Measurements from ENCODE around the gene FEM1C.

The FEM1C gene

GRCh38 chr5:115500225-115500624 lies 44.4 kb downstream of the FEM1C start:
- no peak overlapping the region for H3K27ac ChIP-seq
- no peak for TF ChIP-seq CTCF (IDR thresholded peaks at IDR 0.05)
- no peaks in the 10 kb centered on the region for H3K27me3 ChIP-seq
- H3K4me3 ChIP-seq, result no peak overlapping the region
- intact Hi-C loops (cut with DNase I; ENCODE audit: low total_unique reads), result no loop called here
- DNase-seq, result no peak
- H3K9me3 ChIP-seq, result no peaks in the 10 kb centered on the region
- H3K36me3 ChIP-seq, result no peaks in the 10 kb centered on the region
- peaks cover 0 to 18% (median 3%) of the 10 kb centered on the region in 4 donors for H3K4me1 ChIP-seq

- Histone ChIP-seq H3K4me3 (no peak overlapping the region), H3K27me3 (no peaks in the 10 kb centered on the region), H3K4me1 (peaks cover 0 to 33% (median 8%) of the 10 kb centered on the region in 4 donors), H3K36me3 (no peaks in the 10 kb centered on the region), H3K9me3 (no peaks in the 10 kb centered on the region), H3K27ac (no peak overlapping the region)
- DNase-seq, result no peak
- intact Hi-C loops (cut with DNase I; ENCODE audit: low total_unique reads), result no loop called here
- TF ChIP-seq CTCF (IDR thresholded peaks at IDR 0.05), result no peak
These were observed 47.5 kb downstream of the FEM1C start for GRCh38 chr5:115496936-115497576.

- intact Hi-C loops (cut with DNase I; ENCODE audit: low total_unique reads), result no loop called here
- no peak for DNase-seq
- Histone ChIP-seq H3K4me1 (peaks cover 0 to 28% (median 6%) of the 10 kb centered on the region in 4 donors), H3K27ac (peak overlapping the region in 1 of 2 donors; percentile 7), H3K36me3 (no peaks in the 10 kb centered on the region), H3K27me3 (no peaks in the 10 kb centered on the region), H3K9me3 (no peaks in the 10 kb centered on the region), H3K4me3 (no peak overlapping the region)
- no peak for TF ChIP-seq CTCF (IDR thresholded peaks at IDR 0.05)
These were observed 49.8 kb downstream of the FEM1C start for GRCh38 chr5:115494570-115495289.

GRCh38 chr5:115490596-115490995 lies 54.0 kb downstream of the FEM1C start:
- intact Hi-C loops (cut with DNase I; ENCODE audit: low total_unique reads), result no loop called here
- TF ChIP-seq CTCF (IDR thresholded peaks at IDR 0.05), result no peak
- peaks cover 0 to 17% (median 5%) of the 10 kb centered on the region in 4 donors for H3K4me1 ChIP-seq
- H3K4me3 ChIP-seq, result no peak overlapping the region
- no peaks in the 10 kb centered on the region for H3K27me3 ChIP-seq
- H3K9me3 ChIP-seq, result no peaks in the 10 kb centered on the region
- no peak overlapping the region for H3K27ac ChIP-seq
- H3K36me3 ChIP-seq, result no peaks in the 10 kb centered on the region
- DNase-seq, result no peak

- peaks cover 0 to 10% (median 3%) of the 10 kb centered on the region in 4 donors for H3K4me1 ChIP-seq
- no peak overlapping the region for H3K27ac ChIP-seq
- no peak for TF ChIP-seq CTCF (IDR thresholded peaks at IDR 0.05)
- no peaks in the 10 kb centered on the region for H3K27me3 ChIP-seq
- DNase-seq, result no peak
- intact Hi-C loops (cut with DNase I; ENCODE audit: low total_unique reads), result no loop called here
- H3K4me3 ChIP-seq, result no peak overlapping the region
- no peaks in the 10 kb centered on the region for H3K9me3 ChIP-seq
- H3K36me3 ChIP-seq, result no peaks in the 10 kb centered on the region
These were observed 54.8 kb downstream of the FEM1C start for GRCh38 chr5:115489733-115490132.

Data from tibial artery (tissue), 4 donors.